ENCODE results near the gene THAP8.

THAP8 gene

GRCh38 chr19:36064826-36065225 is 10.7 kb upstream of the THAP8 start:
- Histone ChIP-seq H3K36me3 (ENCODE audit: insufficient read depth, low read length) (peaks cover 45% of the 10 kb centered on the region), H3K4me3 (ENCODE audit: low read length) (no peak overlapping the region), H3K9me3 (replicated peaks; ENCODE audit: low read length) (no peaks in the 10 kb centered on the region), H3K4me1 (ENCODE audit: control insufficient read depth, insufficient read depth, low read length) (no peaks in the 10 kb centered on the region), H3K27me3 (ENCODE audit: control insufficient read depth, insufficient read depth, low read length) (no peaks in the 10 kb centered on the region), H3K4me2 (ENCODE audit: low read length) (no peak overlapping the region), H3K9ac (ENCODE audit: low read depth, low read length) (no peak overlapping the region)

- Histone ChIP-seq H3K9ac (ENCODE audit: low read depth, low read length) (no peak overlapping the region), H3K27me3 (ENCODE audit: control insufficient read depth, insufficient read depth, low read length) (no peaks in the 10 kb centered on the region), H3K4me3 (ENCODE audit: low read length) (no peak overlapping the region), H3K4me2 (ENCODE audit: low read length) (no peak overlapping the region), H3K36me3 (ENCODE audit: insufficient read depth, low read length) (peaks cover 38% of the 10 kb centered on the region), H3K9me3 (replicated peaks; ENCODE audit: low read length) (no peaks in the 10 kb centered on the region), H3K4me1 (ENCODE audit: control insufficient read depth, insufficient read depth, low read length) (no peaks in the 10 kb centered on the region)
These were observed 7.3 kb upstream of the THAP8 start for GRCh38 chr19:36061367-36061766.

DNA sequence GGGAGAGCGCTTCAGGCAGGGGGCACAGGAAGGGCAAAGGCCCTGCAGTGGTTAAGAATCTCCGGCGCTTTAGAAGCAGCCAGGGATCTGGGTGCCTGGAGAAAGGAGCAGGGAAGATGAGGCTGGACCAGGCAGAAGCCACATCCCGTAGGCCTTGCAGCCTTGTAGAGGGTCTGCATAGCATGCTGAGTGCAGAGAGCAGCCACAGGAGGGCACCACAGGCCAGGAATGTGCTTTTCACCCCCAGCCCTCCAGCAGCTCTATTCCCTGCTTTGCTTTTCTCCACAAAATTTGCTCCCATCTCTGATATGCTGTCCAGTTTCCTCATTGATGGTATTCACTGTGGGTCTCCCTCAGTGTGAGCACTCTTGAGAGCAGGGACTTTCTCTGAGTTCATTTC is 6.3 kb upstream of the THAP8 start:
- Histone ChIP-seq H3K4me2 (ENCODE audit: low read length) (no peak overlapping the region), H3K27me3 (ENCODE audit: control insufficient read depth, insufficient read depth, low read length) (no peaks in the 10 kb centered on the region), H3K9ac (ENCODE audit: low read depth, low read length) (no peak overlapping the region), H3K36me3 (ENCODE audit: insufficient read depth, low read length) (peaks cover 31% of the 10 kb centered on the region), H3K4me1 (ENCODE audit: control insufficient read depth, insufficient read depth, low read length) (peaks cover 4% of the 10 kb centered on the region), H3K4me3 (ENCODE audit: low read length) (no peak overlapping the region), H3K9me3 (replicated peaks; ENCODE audit: low read length) (no peaks in the 10 kb centered on the region)

DNA sequence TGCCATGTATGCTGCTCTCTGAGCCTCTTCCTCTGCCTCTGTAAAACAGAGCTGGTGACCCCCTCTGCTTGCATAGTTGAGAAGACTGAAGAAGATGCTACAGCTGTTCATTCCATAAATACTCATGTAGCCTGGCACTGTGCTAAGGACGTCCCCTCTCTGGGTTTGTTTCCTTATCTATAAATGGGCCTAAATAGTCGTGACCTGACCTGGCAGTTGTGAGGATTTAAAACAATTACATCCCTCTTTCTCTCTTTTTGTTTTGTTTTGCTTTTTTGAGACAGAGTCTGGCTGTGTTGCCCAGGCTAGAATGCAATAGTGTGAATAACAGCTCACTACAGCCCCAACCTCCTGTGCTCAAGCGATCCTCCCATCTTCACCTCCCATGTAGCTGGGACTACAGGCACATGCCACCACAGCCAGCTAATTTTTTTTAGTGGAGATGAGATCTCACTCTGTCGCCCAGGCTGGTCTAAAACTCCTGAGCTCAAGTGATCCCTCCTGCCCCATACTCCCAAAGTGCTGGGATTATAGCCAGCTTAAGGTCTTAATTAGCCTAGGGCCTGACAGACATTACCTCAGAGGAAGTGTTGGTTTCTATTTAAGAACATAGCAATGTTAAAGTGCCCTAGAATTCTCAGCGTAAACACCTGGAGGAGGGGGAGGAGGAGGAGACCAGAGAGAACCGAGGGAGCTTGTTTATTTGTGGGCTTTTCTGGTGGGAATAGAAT is 5.3 kb upstream of the THAP8 start:
- H3K36me3 ChIP-seq (ENCODE audit: insufficient read depth, low read length), result peaks cover 26% of the 10 kb centered on the region
- H3K4me3 ChIP-seq (ENCODE audit: low read length), result no peak overlapping the region

DNA sequence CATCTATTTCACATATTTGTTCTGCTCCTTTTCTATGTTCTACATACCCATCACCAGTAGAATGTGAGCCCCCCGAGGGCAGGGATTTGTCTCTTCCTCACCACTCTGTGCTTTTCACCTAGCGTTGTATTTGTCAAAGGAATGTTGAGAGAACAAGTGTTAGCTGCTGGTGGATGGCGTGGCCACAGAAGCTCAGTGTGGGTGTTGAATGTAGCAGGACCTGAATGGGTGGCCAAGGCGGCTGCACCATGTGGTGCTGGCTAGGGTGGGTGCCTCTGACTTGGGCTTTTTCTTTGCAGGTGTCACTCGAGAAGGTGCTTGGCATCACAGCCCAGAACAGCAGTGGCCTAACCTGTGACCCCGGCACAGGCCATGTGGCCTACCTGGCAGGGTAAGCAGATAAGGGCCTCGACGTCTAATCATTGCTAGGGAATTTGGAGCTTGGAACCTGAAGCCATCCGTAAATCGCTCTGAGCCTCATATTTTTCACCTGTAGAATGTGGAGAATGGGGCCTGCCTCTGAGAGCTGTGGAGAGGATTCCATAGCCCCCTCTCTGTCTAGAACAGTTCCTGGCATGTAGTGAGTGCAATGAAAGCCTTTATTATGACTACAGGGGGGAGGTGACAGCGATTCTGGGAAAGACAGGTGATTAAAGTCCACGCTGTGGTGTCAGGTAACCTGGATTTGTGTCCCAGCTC is 4.5 kb upstream of the THAP8 start:
- no peaks in the 10 kb centered on the region for H3K27me3 ChIP-seq (ENCODE audit: control insufficient read depth, insufficient read depth, low read length)
- H3K36me3 ChIP-seq (ENCODE audit: insufficient read depth, low read length), result peaks cover 22% of the 10 kb centered on the region
- H3K9me3 ChIP-seq (replicated peaks; ENCODE audit: low read length), result no peaks in the 10 kb centered on the region
- no peak overlapping the region for H3K9ac ChIP-seq (ENCODE audit: low read depth, low read length)
- H3K4me3 ChIP-seq (ENCODE audit: low read length), result no peak overlapping the region
- peaks cover 6% of the 10 kb centered on the region for H3K4me1 ChIP-seq (ENCODE audit: control insufficient read depth, insufficient read depth, low read length)
- H3K4me2 ChIP-seq (ENCODE audit: low read length), result no peak overlapping the region

More for the DNA sequence above, 5.3 kb upstream of the THAP8 start:
- H3K9me3 ChIP-seq (replicated peaks; ENCODE audit: low read length), result no peaks in the 10 kb centered on the region
- H3K9ac ChIP-seq (ENCODE audit: low read depth, low read length), result no peak overlapping the region
- H3K27me3 ChIP-seq (ENCODE audit: control insufficient read depth, insufficient read depth, low read length), result no peaks in the 10 kb centered on the region
- no peak overlapping the region for H3K4me2 ChIP-seq (ENCODE audit: low read length)
- H3K4me1 ChIP-seq (ENCODE audit: control insufficient read depth, insufficient read depth, low read length), result peaks cover 6% of the 10 kb centered on the region

- H3K4me2 ChIP-seq (ENCODE audit: low read length), result peak within 1 kb of the TSS; percentile 84
- H3K9me3 ChIP-seq (replicated peaks; ENCODE audit: low read length), result no peaks in the 10 kb centered on the region
- peaks cover 10% of the 10 kb centered on the region for H3K36me3 ChIP-seq (ENCODE audit: insufficient read depth, low read length)
- H3K27me3 ChIP-seq (ENCODE audit: control insufficient read depth, insufficient read depth, low read length), result no peaks in the 10 kb centered on the region
- H3K4me1 ChIP-seq (ENCODE audit: control insufficient read depth, insufficient read depth, low read length), result peaks cover 11% of the 10 kb centered on the region
- peak within 1 kb of the TSS; percentile 82 for H3K9ac ChIP-seq (ENCODE audit: low read depth, low read length)
- peak within 1 kb of the TSS; percentile 78 for H3K4me3 ChIP-seq (ENCODE audit: low read length)
These were observed 925 bp upstream of the THAP8 start, which contains the start of gene WDR62 for GRCh38 chr19:36054733-36055686. WDR62 (plus strand) TSS chr19:36054897; CDS start chr19:36054972, 75 bp downstream.

- no peak overlapping the region for H3K4me3 ChIP-seq (ENCODE audit: low read length)
- H3K36me3 ChIP-seq (ENCODE audit: insufficient read depth, low read length), result no peaks in the 10 kb centered on the region
- no peak overlapping the region for H3K4me2 ChIP-seq (ENCODE audit: low read length)
- H3K9ac ChIP-seq (ENCODE audit: low read depth, low read length), result no peak overlapping the region
- H3K4me1 ChIP-seq (ENCODE audit: control insufficient read depth, insufficient read depth, low read length), result peaks cover 13% of the 10 kb centered on the region
- no peaks in the 10 kb centered on the region for H3K27me3 ChIP-seq (ENCODE audit: control insufficient read depth, insufficient read depth, low read length)
- no peaks in the 10 kb centered on the region for H3K9me3 ChIP-seq (replicated peaks; ENCODE audit: low read length)
These were observed 2.4 kb downstream of the THAP8 start for GRCh38 chr19:36051637-36052036.

DNA sequence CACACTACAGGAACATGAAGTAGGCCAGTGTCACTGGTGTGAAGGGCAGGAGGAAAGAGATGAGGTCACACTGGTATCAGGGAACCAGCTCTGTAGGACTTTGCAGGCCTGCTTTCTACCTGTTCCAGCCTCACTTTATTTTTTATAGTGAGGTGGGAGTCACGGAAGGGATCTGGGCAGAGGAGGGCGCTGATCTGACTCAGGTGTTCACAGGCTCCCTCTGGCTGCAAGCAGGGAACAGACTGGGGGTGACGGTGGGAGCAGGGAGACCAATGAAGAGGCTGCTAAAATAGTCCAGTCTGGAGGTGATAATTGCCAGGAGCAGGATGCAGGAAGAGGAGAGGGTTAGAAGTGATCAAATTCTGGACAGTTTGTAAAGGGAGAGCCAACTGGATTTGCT is 2.8 kb downstream of the THAP8 start:
- H3K4me3 ChIP-seq (ENCODE audit: low read length), result no peak overlapping the region
- H3K4me2 ChIP-seq (ENCODE audit: low read length), result no peak overlapping the region
- no peaks in the 10 kb centered on the region for H3K9me3 ChIP-seq (replicated peaks; ENCODE audit: low read length)
- no peaks in the 10 kb centered on the region for H3K27me3 ChIP-seq (ENCODE audit: control insufficient read depth, insufficient read depth, low read length)
- peaks cover 17% of the 10 kb centered on the region for H3K4me1 ChIP-seq (ENCODE audit: control insufficient read depth, insufficient read depth, low read length)
- no peak overlapping the region for H3K9ac ChIP-seq (ENCODE audit: low read depth, low read length)
- H3K36me3 ChIP-seq (ENCODE audit: insufficient read depth, low read length), result no peaks in the 10 kb centered on the region

GRCh38 chr19:36049080-36049698 is 4.9 kb downstream of the THAP8 start:
- no peak overlapping the region for H3K9ac ChIP-seq (ENCODE audit: low read depth, low read length)
- no peaks in the 10 kb centered on the region for H3K9me3 ChIP-seq (replicated peaks; ENCODE audit: low read length)
- no peak overlapping the region for H3K4me3 ChIP-seq (ENCODE audit: low read length)
- H3K36me3 ChIP-seq (ENCODE audit: insufficient read depth, low read length), result no peaks in the 10 kb centered on the region
- no peaks in the 10 kb centered on the region for H3K27me3 ChIP-seq (ENCODE audit: control insufficient read depth, insufficient read depth, low read length)
- H3K4me1 ChIP-seq (ENCODE audit: control insufficient read depth, insufficient read depth, low read length), result peaks cover 12% of the 10 kb centered on the region
- no peak overlapping the region for H3K4me2 ChIP-seq (ENCODE audit: low read length)

DNA sequence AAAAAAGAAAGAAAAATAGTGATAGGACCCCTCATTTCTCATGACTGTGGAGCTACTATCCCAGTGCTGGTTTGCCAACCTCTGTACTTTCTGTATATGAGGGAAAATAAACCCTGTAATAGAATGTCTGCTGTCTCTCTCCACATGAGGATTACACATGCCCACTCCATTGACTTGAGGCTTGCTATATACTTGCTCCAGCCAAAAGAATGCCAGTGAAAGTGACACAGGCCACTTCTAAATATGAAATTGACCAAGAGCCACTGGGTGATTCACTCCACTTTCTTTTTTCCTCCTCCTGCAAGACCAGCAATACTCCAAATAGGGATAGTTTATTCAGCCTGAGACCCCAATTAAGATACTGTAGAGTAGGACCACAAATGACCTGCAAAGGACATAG is 6.2 kb downstream of the THAP8 start:
- Histone ChIP-seq H3K4me2 (ENCODE audit: low read length) (no peak overlapping the region), H3K4me1 (ENCODE audit: control insufficient read depth, insufficient read depth, low read length) (peaks cover 9% of the 10 kb centered on the region), H3K36me3 (ENCODE audit: insufficient read depth, low read length) (no peaks in the 10 kb centered on the region), H3K4me3 (ENCODE audit: low read length) (no peak overlapping the region), H3K27me3 (ENCODE audit: control insufficient read depth, insufficient read depth, low read length) (no peaks in the 10 kb centered on the region), H3K9ac (ENCODE audit: low read depth, low read length) (no peak overlapping the region), H3K9me3 (replicated peaks; ENCODE audit: low read length) (no peaks in the 10 kb centered on the region)
